Hypothalamus (tissue), 51 donors: ENCODE measurements around the gene FKBP3.
A peak's percentile ranks its signal among the peaks of the same experiment; 100 is the strongest.
"Not testable (repeated sequence)": the region's sequence is repeated elsewhere in the genome, so short reads cannot be mapped to it uniquely, and the experiment has no call there.

ENCODE experiments used
- DNase-seq, 51 donors: peaks; one replicate each; lab custom pipeline; 2025; lab: John Stamatoyannopoulos, UW

Gene FKBP3

GRCh38 chr14:45134051-45134958, at the start of gene FKBP3:
Gene FKBP3, minus strand, starts transcription at chr14:45134481. Its CDS starts 25 bp downstream, at chr14:45134456.
- DNase-seq, result peak; percentile 56 to 99 (median 93)

GRCh38 chr14:45181806-45182205, 47.5 kb upstream of the FKBP3 start:
- DNase-seq, result no peak

- DNase-seq, result no peak
Measured at GRCh38 chr14:45181329-45181728, 47.0 kb upstream of the FKBP3 start.

- no peak for DNase-seq
Measured at GRCh38 chr14:45177076-45177475, 42.8 kb upstream of the FKBP3 start.

- DNase-seq, result no peak
Measured at GRCh38 chr14:45169906-45170305, 35.6 kb upstream of the FKBP3 start.

- DNase-seq, result no peak
Measured at GRCh38 chr14:45156067-45156466, 21.8 kb upstream of the FKBP3 start.

- no peak for DNase-seq
Measured at GRCh38 chr14:45150386-45150890, 16.2 kb upstream of the FKBP3 start.

- no peak for DNase-seq
Measured at GRCh38 chr14:45149602-45150001, 15.3 kb upstream of the FKBP3 start.

GRCh38 chr14:45145214-45145613, 10.9 kb upstream of the FKBP3 start:
- DNase-seq, result no peak

GRCh38 chr14:45144658-45145057, 10.4 kb upstream of the FKBP3 start:
- DNase-seq, result no peak

GRCh38 chr14:45142083-45142482, 7.8 kb upstream of the FKBP3 start:
- not testable (repeated sequence) for DNase-seq

- no peak for DNase-seq
Measured at GRCh38 chr14:45140661-45141187, 6.4 kb upstream of the FKBP3 start.

GRCh38 chr14:45136399-45136798, 2.1 kb upstream of the FKBP3 start:
- no peak for DNase-seq

- DNase-seq, result peak; percentile 22 to 97 (median 81)
Measured at GRCh38 chr14:45135659-45136395, 1.5 kb upstream of the FKBP3 start, which contains the start of gene FANCM. Gene FANCM, plus strand, starts transcription at chr14:45135930. Its CDS starts 102 bp downstream, at chr14:45136032.

GRCh38 chr14:45135156-45135555, 875 bp upstream of the FKBP3 start:
- DNase-seq, result no peak

GRCh38 chr14:45133683-45134050, 614 bp downstream of the FKBP3 start:
- DNase-seq, result peak in 1 of 51 donors; percentile 41

GRCh38 chr14:45128963-45129629, 5.2 kb downstream of the FKBP3 start:
- DNase-seq, result no peak

- no peak for DNase-seq
Measured at GRCh38 chr14:45125754-45126153, 8.5 kb downstream of the FKBP3 start.

- DNase-seq, result no peak
Measured at GRCh38 chr14:45123271-45123670, 11.0 kb downstream of the FKBP3 start.

GRCh38 chr14:45120096-45120495, 14.2 kb downstream of the FKBP3 start:
- no peak for DNase-seq

GRCh38 chr14:45118594-45118993, 15.7 kb downstream of the FKBP3 start:
- no peak for DNase-seq
